Activated T-cell treated with anti-CD3 and anti-CD28 coated beads, Interleukin-2, amount 50 U/mL, for 4 hours (primary cell): ENCODE results near the gene OR6C68. TPM values are rescaled to one million over a fixed set of nuclear protein-coding genes. Genes with fewer than 3 reads are reported as not detected.

Experiments
- ATAC-seq, 2 donors: fragments of 200-7000 bp; cut with Tn5 transposase; one replicate each; pipeline ENCODE4 v1.10.0; 2021
- DNase-seq: peaks from one replicate; pipeline ENCODE4 v3.0.0-alpha.2; 2020
- H3K27me3 Mint-ChIP-seq: one replicate; pipeline ENCODE4 v1.8.0; 2021; ENCODE audit warnings: low read depth, mixed read lengths
- H3K36me3 Mint-ChIP-seq: one replicate; pipeline ENCODE4 v1.8.0; 2022; ENCODE audit warnings: mixed read lengths; ENCODE audit not compliant: insufficient read depth
- H3K4me1 Mint-ChIP-seq: one replicate; pipeline ENCODE4 v1.8.0; 2021; ENCODE audit warnings: low read depth, mixed read lengths
- H3K4me3 Mint-ChIP-seq: one replicate; pipeline ENCODE4 v1.8.0; 2021; ENCODE audit warnings: mild to moderate bottlenecking, moderate library complexity, mixed read lengths
- H3K9me3 Mint-ChIP-seq: one replicate; pipeline ENCODE4 v1.8.0; 2021; ENCODE audit warnings: mixed read lengths
- total RNA-seq, 3 donors: library from RNA; stranded (reverse); gene quantifications; one replicate each; pipeline ENCODE4 v1.2.1, GENCODE V29; 2021

OR6C68 gene
- total RNA-seq, 3 donors from 2014 or later = not detected

DNA sequence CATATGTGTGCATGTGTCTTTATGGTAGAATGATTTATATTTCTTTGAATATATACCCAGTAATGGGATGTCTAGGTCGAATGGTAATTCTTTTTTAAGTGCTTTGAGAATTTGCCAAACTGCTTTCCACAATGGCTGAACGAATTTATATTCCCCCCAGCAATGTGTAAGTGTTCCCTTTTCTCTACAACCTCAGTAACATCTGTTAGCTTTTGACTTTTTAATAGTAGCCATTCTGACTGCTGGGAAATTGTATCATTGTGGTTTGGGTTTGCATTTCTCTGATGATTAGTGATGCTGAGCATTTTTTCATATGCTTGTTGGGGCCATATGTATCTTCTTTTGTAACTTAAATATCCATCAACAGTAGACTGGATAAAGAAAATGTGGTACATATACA lies 9.4 kb downstream of the OR6C68 start:
- Mint-ChIP-seq H3K36me3 (no peaks in the 10 kb centered on the region), H3K4me3 (no peak overlapping the region), H3K9me3 (no peaks in the 10 kb centered on the region), H3K4me1 (peaks cover 2% of the 10 kb centered on the region), H3K27me3 (peaks cover 12% of the 10 kb centered on the region)
- no peak for ATAC-seq
- DNase-seq = no peak

DNA sequence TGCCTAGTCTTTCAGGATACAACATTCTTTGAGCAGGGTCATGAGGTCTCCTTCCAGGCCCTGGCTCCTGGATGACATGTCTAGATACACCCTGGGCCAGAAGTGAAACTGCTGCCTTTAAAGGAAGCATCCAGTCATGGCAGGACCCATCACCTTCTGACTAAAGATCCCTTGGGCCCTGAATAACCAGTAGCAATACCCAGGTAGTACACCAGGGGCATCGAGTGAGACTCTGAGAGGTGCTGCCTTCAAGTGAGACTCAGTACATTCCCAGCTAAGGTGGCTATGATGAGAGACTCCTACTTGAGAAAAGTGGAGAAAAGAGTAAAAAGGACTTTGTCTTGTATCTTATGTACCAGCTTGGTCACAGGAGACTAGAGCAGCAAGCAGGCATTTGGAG lies 23.5 kb downstream of the OR6C68 start:
- peaks cover 33% of the 10 kb centered on the region for H3K27me3 Mint-ChIP-seq
- ATAC-seq (no peak), DNase-seq (no peak)
- no peak overlapping the region for H3K4me3 Mint-ChIP-seq
- no peaks in the 10 kb centered on the region for H3K36me3 Mint-ChIP-seq
- no peaks in the 10 kb centered on the region for H3K9me3 Mint-ChIP-seq
- H3K4me1 Mint-ChIP-seq = no peaks in the 10 kb centered on the region

- Mint-ChIP-seq H3K36me3 (no peaks in the 10 kb centered on the region), H3K9me3 (no peaks in the 10 kb centered on the region), H3K4me3 (no peak overlapping the region), H3K27me3 (peaks cover 33% of the 10 kb centered on the region), H3K4me1 (no peaks in the 10 kb centered on the region)
- ATAC-seq = no peak
- no peak for DNase-seq
Observed at GRCh38 chr12:55516391-55516790, 24.2 kb downstream of the OR6C68 start.

Other genes with a start within 250 kb of the OR6C68 start
- gene OR6C74, start 247.8 kb upstream of the OR6C68 start, total RNA-seq = not detected
- gene OR6C6, start 195.8 kb upstream of the OR6C68 start, total RNA-seq = not detected
- not detected for gene OR6C1, start 178.0 kb upstream of the OR6C68 start, total RNA-seq
- gene OR6C3, start 161.6 kb upstream of the OR6C68 start, total RNA-seq = not detected
- gene OR6C75, start 129.4 kb upstream of the OR6C68 start, total RNA-seq = not detected
- gene OR6C65, start 91.8 kb upstream of the OR6C68 start, total RNA-seq = not detected
- not detected for gene OR6C76, start 66.1 kb upstream of the OR6C68 start, total RNA-seq
- not detected for gene OR6C2, start 48.3 kb upstream of the OR6C68 start, total RNA-seq
- not detected for gene OR6C70, start 22.2 kb upstream of the OR6C68 start, total RNA-seq
- not detected for gene OR6C4, start 57.2 kb downstream of the OR6C68 start, total RNA-seq
- under 1 TPM in 1 of 3 donors, not detected in 2; 0.15 TPM for gene OR2AP1, start 80.1 kb downstream of the OR6C68 start, total RNA-seq
- not detected for gene OR10P1, start 144.5 kb downstream of the OR6C68 start, total RNA-seq
- gene ITGA7, start 215.5 kb downstream of the OR6C68 start, total RNA-seq = 1 to 10 TPM in 2 of 3 donors, under 1 TPM in 1; 0.91 to 1.4 (median 1.3) TPM
- 10 to 100 TPM; 60.7 to 65.7 (median 61.7) TPM for gene BLOC1S1, start 223.7 kb downstream of the OR6C68 start, total RNA-seq
- gene RDH5, start 228.0 kb downstream of the OR6C68 start, total RNA-seq = 1 to 10 TPM; 3.9 to 7.4 (median 5.1) TPM
- gene CD63, start 236.6 kb downstream of the OR6C68 start, total RNA-seq = 100 to 1,000 TPM; 158 to 177 (median 177) TPM